ENCODE data around the gene PTPRA. TPM values are rescaled to one million over a fixed set of nuclear protein-coding genes. Genes with fewer than 3 reads are reported as not detected.

Gene PTPRA
- polyA plus RNA-seq, 3 donors, result 13.0 to 41.9 (median 13.1) TPM

- 100% methylated on average over 2 of the region's 2 CpGs for WGBS (ENCODE audit: insufficient coverage)
- Histone ChIP-seq H3K9me3 (replicated peaks in 1 of 2; ENCODE audit: control insufficient read depth in 1 of 2, insufficient read depth in 1 of 2, low read length in 2 of 2) (no peaks in the 10 kb centered on the region), H3K27me3 (ENCODE audit: control insufficient read depth in 2 of 2, insufficient read depth in 2 of 2, low read length in 2 of 2) (no peaks in the 10 kb centered on the region), H3K4me1 (ENCODE audit: control insufficient read depth in 1 of 2, insufficient read depth in 2 of 2, low read length in 2 of 2) (no peaks in the 10 kb centered on the region), H3K9ac (ENCODE audit: insufficient read depth, low read length, poor library complexity, severe bottlenecking) (no peak overlapping the region), H2AFZ (ENCODE audit: insufficient read depth, low read depth, low read length, poor library complexity, severe bottlenecking) (no peak overlapping the region), H3K4me3 (replicated peaks in 1 of 3; ENCODE audit: low read depth in 2 of 3, low read length in 3 of 3) (no peak overlapping the region), H4K20me1 (ENCODE audit: insufficient read depth, low read length) (peaks cover 76% of the 10 kb centered on the region), H3K79me2 (ENCODE audit: insufficient read depth, low read length) (peaks cover 92% of the 10 kb centered on the region), H3K4me2 (replicated peaks; ENCODE audit: extremely low read depth, low read length, poor library complexity, severe bottlenecking) (no peak overlapping the region), H3K36me3 (replicated peaks in 1 of 2; ENCODE audit: control insufficient read depth in 1 of 2, insufficient read depth in 2 of 2, low read length in 2 of 2) (peaks cover 0 to 9% of the 10 kb centered on the region in 2 donors), H3K27ac (ENCODE audit: low read depth in 1 of 2, low read length in 2 of 2) (no peak overlapping the region)
- Mint-ChIP-seq H3K4me3 (no peak overlapping the region), H3K27ac (no peak overlapping the region), H3K9me3 (peaks cover 0 to 2% (median 0%) of the 10 kb centered on the region in 7 donors), H3K36me3 (peaks cover 3 to 7% of the 10 kb centered on the region in 2 donors), H3K27me3 (ENCODE audit: low read depth in 3 of 3) (peaks cover 0 to 2% (median 0%) of the 10 kb centered on the region in 3 donors), H3K4me1 (peaks cover 26% of the 10 kb centered on the region)
- intact Hi-C loops (cut with micrococcal nuclease), result no loop called here
- TF ChIP-seq CTCF (IDR thresholded peaks at IDR 0.05), result no peak
- no peak for DNase-seq
These were observed 18.1 kb downstream of the PTPRA start for GRCh38 chr20:2891343-2891742.

GRCh38 chr20:2892376-2892775 lies 19.1 kb downstream of the PTPRA start:
- no peak for DNase-seq
- Mint-ChIP-seq H3K27ac (peak overlapping the region in 1 of 7 donors; percentile 21), H3K36me3 (peaks cover 5 to 7% of the 10 kb centered on the region in 2 donors), H3K27me3 (ENCODE audit: low read depth in 3 of 3) (peaks cover 0 to 2% (median 0%) of the 10 kb centered on the region in 3 donors), H3K4me1 (peaks cover 26% of the 10 kb centered on the region), H3K9me3 (peaks cover 0 to 2% (median 0%) of the 10 kb centered on the region in 7 donors), H3K4me3 (no peak overlapping the region)
- Histone ChIP-seq H3K79me2 (ENCODE audit: insufficient read depth, low read length) (peaks cover 92% of the 10 kb centered on the region), H3K4me3 (replicated peaks in 1 of 3; ENCODE audit: low read depth in 2 of 3, low read length in 3 of 3) (no peak overlapping the region), H3K9me3 (replicated peaks in 1 of 2; ENCODE audit: control insufficient read depth in 1 of 2, insufficient read depth in 1 of 2, low read length in 2 of 2) (no peaks in the 10 kb centered on the region), H3K27me3 (ENCODE audit: control insufficient read depth in 2 of 2, insufficient read depth in 2 of 2, low read length in 2 of 2) (no peaks in the 10 kb centered on the region), H3K27ac (ENCODE audit: low read depth in 1 of 2, low read length in 2 of 2) (no peak overlapping the region), H3K4me2 (replicated peaks; ENCODE audit: extremely low read depth, low read length, poor library complexity, severe bottlenecking) (no peak overlapping the region), H2AFZ (ENCODE audit: insufficient read depth, low read depth, low read length, poor library complexity, severe bottlenecking) (no peak overlapping the region), H3K4me1 (ENCODE audit: control insufficient read depth in 1 of 2, insufficient read depth in 2 of 2, low read length in 2 of 2) (no peaks in the 10 kb centered on the region), H4K20me1 (ENCODE audit: insufficient read depth, low read length) (peaks cover 72% of the 10 kb centered on the region), H3K9ac (ENCODE audit: insufficient read depth, low read length, poor library complexity, severe bottlenecking) (no peak overlapping the region), H3K36me3 (replicated peaks in 1 of 2; ENCODE audit: control insufficient read depth in 1 of 2, insufficient read depth in 2 of 2, low read length in 2 of 2) (peaks cover 0 to 9% of the 10 kb centered on the region in 2 donors)
- intact Hi-C loops (cut with micrococcal nuclease), result no loop called here
- no peak for TF ChIP-seq CTCF (IDR thresholded peaks at IDR 0.05)
- no CpG with 5 or more reads among the region's 3 CpGs for WGBS (ENCODE audit: insufficient coverage)
